Measurements from ENCODE around the gene MRC1. TPM values are rescaled to one million over a fixed set of nuclear protein-coding genes. Genes with fewer than 3 reads are reported as not detected.

Gene MRC1
- total and polyA plus RNA-seq, 2 of the 8 experiments (the other 6 are each of a cell fraction or from before 2014, with no cell fraction given), result 0.03 to 0.06 TPM

GRCh38 chr10:17913604-17914003, 104.5 kb downstream of the MRC1 start:
- no peak overlapping the region for H2BK15ac ChIP-seq (ENCODE audit: low read length)
- no peaks in the 10 kb centered on the region for H3K23me2 ChIP-seq (ENCODE audit: low read depth, low read length)
- H3K56ac ChIP-seq (replicated peaks; ENCODE audit: insufficient read length, low read depth, low read length), result no peak overlapping the region
- H3K27me3 ChIP-seq (replicated peaks in 1 of 4; ENCODE audit: control insufficient read depth in 3 of 4, extremely low read depth in 1 of 4, insufficient read depth in 3 of 4, low read length in 3 of 4), result no peaks in the 10 kb centered on the region
- 95% methylated on average over 5 of the region's 5 CpGs; no CpG with 5 or more reads in 1 of the 2 experiments for WGBS, 2 experiments (ENCODE audit: extremely low coverage in 1 of 2, insufficient coverage in 1 of 2, insufficient read length in 1 of 2, insufficient replicate concordance in 2 of 2, low coverage in 1 of 2, low lambda C conversion rate in 2 of 2, missing lambda C conversion rate in 1 of 2)
- no peak overlapping the region for H2BK12ac ChIP-seq (ENCODE audit: low read depth, low read length)
- DNase-seq (ENCODE audit: low read depth in 1 of 2, low spot score in 2 of 2), result no peak
- ChIA-PET POLR2A (ENCODE audit: partially characterized antibody) (no interaction called here), CTCF (ENCODE audit: partially characterized antibody) (interaction anchor here (0.6 to 1.2 kb wide), 4 partner anchors 9 to 300 kb away, joined by 3 to 4 read pairs (median 4); no protein-coding TSS in a partner anchor)
- H2AK5ac ChIP-seq (ENCODE audit: low read depth, low read length), result no peak overlapping the region
- H2BK120ac ChIP-seq (replicated peaks; ENCODE audit: low read depth, low read length), result no peak overlapping the region
- no peaks in the 10 kb centered on the region for H3K79me2 ChIP-seq (ENCODE audit: control insufficient read depth in 1 of 2, insufficient read depth in 2 of 2, low read length in 2 of 2)
- H3K4ac ChIP-seq (replicated peaks; ENCODE audit: insufficient read length, low read depth, low read length), result no peak overlapping the region
- H2BK5ac ChIP-seq (ENCODE audit: low read depth, low read length), result no peak overlapping the region
- no peak for FAIRE-seq
- H2BK20ac ChIP-seq (ENCODE audit: low read length), result no peak overlapping the region
- no peak overlapping the region for H3K9ac ChIP-seq (replicated peaks in 1 of 4; ENCODE audit: extremely low read depth in 1 of 4, low read depth in 3 of 4, low read length in 3 of 4)
- H3K79me1 ChIP-seq (ENCODE audit: low read depth, low read length), result no peaks in the 10 kb centered on the region
- no peaks in the 10 kb centered on the region for H4K20me1 ChIP-seq (replicated peaks in 1 of 2; ENCODE audit: control insufficient read depth in 1 of 2, insufficient read depth in 2 of 2, low read length in 2 of 2)
- H3K4me1 ChIP-seq (replicated peaks in 1 of 4; ENCODE audit: control insufficient read depth in 3 of 4, insufficient read depth in 4 of 4, low read length in 3 of 4), result 0 out of 7 replicates have a peak, but pooled peaks cover 0 to 2% (median 0%) of the 10 kb centered on the region in 4 experiments
- H4K5ac ChIP-seq (ENCODE audit: insufficient read length, low read depth, low read length), result no peak overlapping the region
- H4K91ac ChIP-seq (replicated peaks; ENCODE audit: insufficient read length, low read length), result no peak overlapping the region
- H3K36me3 ChIP-seq (ENCODE audit: control insufficient read depth in 2 of 4, insufficient read depth in 4 of 4, low read length in 3 of 4), result no peaks in the 10 kb centered on the region
- H3K27ac ChIP-seq (ENCODE audit: low read depth, low read length), result no peak overlapping the region
- no peak overlapping the region for H4K8ac ChIP-seq (ENCODE audit: extremely low read depth, insufficient read depth, low read length)
- H3K14ac ChIP-seq (ENCODE audit: insufficient read length), result no peak overlapping the region
- no peak overlapping the region for H3K18ac ChIP-seq (ENCODE audit: extremely low read depth, low read length)
- H3K9me3 ChIP-seq (ENCODE audit: insufficient read depth in 2 of 2, low read depth in 1 of 2, low read length in 1 of 2), result no peaks in the 10 kb centered on the region
- H3K23ac ChIP-seq (ENCODE audit: insufficient read length), result no peak overlapping the region
- no peak overlapping the region for H3K4me3 ChIP-seq (ENCODE audit: extremely low read depth in 1 of 4, insufficient read depth in 2 of 4, low read depth in 3 of 4, low read length in 4 of 4)
- no peak overlapping the region for H3K4me2 ChIP-seq (ENCODE audit: insufficient read depth in 1 of 2, low read depth in 2 of 2, low read length in 2 of 2)
- no peak overlapping the region for H2AFZ ChIP-seq (ENCODE audit: low read length)
